Retina (tissue), 1 donor: ENCODE measurements around the gene ZNF397.
"Not testable (repeated sequence)": the region's sequence is repeated elsewhere in the genome, so short reads cannot be mapped to it uniquely, and the experiment has no call there.

ENCODE experiments used
- DNase-seq: peaks from one replicate; pipeline ENCODE4 v3.0.0-alpha.2; 2016

The ZNF397 gene

GRCh38 chr18:35240664-35241447, at the start of gene ZNF397:
Gene ZNF397 (plus strand): TSS chr18:35241034. CDS start chr18:35242471, 1,437 bp downstream.
- peak; percentile 98 for DNase-seq

GRCh38 chr18:35191698-35192025, 49.2 kb upstream of the ZNF397 start:
- DNase-seq: no peak

- peak; percentile 44 for DNase-seq
Observed at GRCh38 chr18:35192415-35192814, 48.4 kb upstream of the ZNF397 start.

GRCh38 chr18:35193316-35193715, 47.5 kb upstream of the ZNF397 start:
- DNase-seq: no peak

GRCh38 chr18:35197296-35197695, 43.5 kb upstream of the ZNF397 start:
- DNase-seq: no peak

GRCh38 chr18:35201256-35201931, 39.4 kb upstream of the ZNF397 start:
- peak; percentile 28 for DNase-seq

GRCh38 chr18:35203067-35203466, 37.8 kb upstream of the ZNF397 start:
- no peak for DNase-seq

GRCh38 chr18:35205199-35205712, 35.6 kb upstream of the ZNF397 start:
- no peak for DNase-seq

GRCh38 chr18:35205746-35206458, 34.9 kb upstream of the ZNF397 start:
- not testable (repeated sequence) for DNase-seq

- DNase-seq: no peak
Observed at GRCh38 chr18:35215026-35215425, 25.8 kb upstream of the ZNF397 start.

GRCh38 chr18:35216611-35217010, 24.2 kb upstream of the ZNF397 start:
- not testable (repeated sequence) for DNase-seq

GRCh38 chr18:35219331-35219730, 21.5 kb upstream of the ZNF397 start:
- not testable (repeated sequence) for DNase-seq

GRCh38 chr18:35220424-35220823, 20.4 kb upstream of the ZNF397 start:
- DNase-seq: no peak

- no peak for DNase-seq
Observed at GRCh38 chr18:35223797-35224196, 17.0 kb upstream of the ZNF397 start.

GRCh38 chr18:35227254-35227653, 13.6 kb upstream of the ZNF397 start:
- no peak for DNase-seq

- DNase-seq: peak; percentile 76
Observed at GRCh38 chr18:35231052-35231451, 9.8 kb upstream of the ZNF397 start.

- no peak for DNase-seq
Observed at GRCh38 chr18:35236571-35237363, 4.1 kb upstream of the ZNF397 start.

GRCh38 chr18:35239314-35239713, 1.5 kb upstream of the ZNF397 start:
- no peak for DNase-seq

GRCh38 chr18:35241448-35241804, 592 bp downstream of the ZNF397 start:
- DNase-seq: no peak

GRCh38 chr18:35242426-35242825, 1.6 kb downstream of the ZNF397 start:
- no peak for DNase-seq

- DNase-seq: no peak
Observed at GRCh38 chr18:35244671-35245070, 3.8 kb downstream of the ZNF397 start.

GRCh38 chr18:35245719-35246317, 5.0 kb downstream of the ZNF397 start:
- no peak for DNase-seq
